Hair follicular keratinocyte (primary cell): ENCODE data around the gene APH1A. TPM values are rescaled to one million over a fixed set of nuclear protein-coding genes. Genes with fewer than 3 reads are reported as not detected.

Experiments
- total RNA-seq: library from RNA; depleted of rRNA; stranded (reverse); fragments of >200 nt; gene quantifications from 2 replicates; pipeline ENCODE4 v1.2.3, GENCODE V29; 2015

Gene APH1A
- 131 and 138 TPM in 2 replicates for total RNA-seq

DNA sequence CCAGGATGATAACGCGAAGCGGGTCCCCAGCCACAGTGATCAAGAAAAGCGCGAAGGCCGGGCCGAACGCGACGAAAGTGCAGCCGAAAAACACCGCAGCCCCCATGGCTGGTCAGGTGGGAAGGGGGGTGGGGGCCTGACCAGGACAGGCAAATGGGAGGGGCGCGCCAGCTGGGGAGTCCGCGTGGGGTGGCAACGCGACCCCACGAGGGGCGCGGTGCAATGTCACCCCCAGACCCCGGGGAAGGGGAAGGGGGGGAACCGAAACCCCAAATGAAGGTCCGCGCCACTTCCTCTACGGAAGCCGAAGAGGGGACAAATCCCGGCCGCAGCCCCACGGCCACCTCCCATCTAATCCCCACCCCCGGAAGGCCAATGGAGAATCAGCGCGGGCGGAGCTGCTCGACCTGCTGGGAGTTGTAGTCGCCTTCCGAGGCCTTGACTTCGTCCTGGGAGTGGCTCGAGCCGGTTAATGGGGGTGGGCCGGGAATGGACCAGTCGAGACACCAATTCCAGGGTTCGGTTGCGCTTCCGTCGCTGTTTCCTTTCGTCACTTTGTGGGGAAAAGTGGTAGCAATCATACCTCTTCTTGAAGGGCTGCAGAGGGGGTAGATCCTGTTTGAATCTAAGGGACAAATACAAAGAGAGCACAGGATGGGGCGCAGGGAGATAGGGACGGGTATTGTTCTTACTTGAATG is at the start of gene APH1A:
APH1A (minus strand) TSS at position 312 of the 699 bp plus-strand sequence; CDS start at position 106, 206 bp downstream.

DNA sequence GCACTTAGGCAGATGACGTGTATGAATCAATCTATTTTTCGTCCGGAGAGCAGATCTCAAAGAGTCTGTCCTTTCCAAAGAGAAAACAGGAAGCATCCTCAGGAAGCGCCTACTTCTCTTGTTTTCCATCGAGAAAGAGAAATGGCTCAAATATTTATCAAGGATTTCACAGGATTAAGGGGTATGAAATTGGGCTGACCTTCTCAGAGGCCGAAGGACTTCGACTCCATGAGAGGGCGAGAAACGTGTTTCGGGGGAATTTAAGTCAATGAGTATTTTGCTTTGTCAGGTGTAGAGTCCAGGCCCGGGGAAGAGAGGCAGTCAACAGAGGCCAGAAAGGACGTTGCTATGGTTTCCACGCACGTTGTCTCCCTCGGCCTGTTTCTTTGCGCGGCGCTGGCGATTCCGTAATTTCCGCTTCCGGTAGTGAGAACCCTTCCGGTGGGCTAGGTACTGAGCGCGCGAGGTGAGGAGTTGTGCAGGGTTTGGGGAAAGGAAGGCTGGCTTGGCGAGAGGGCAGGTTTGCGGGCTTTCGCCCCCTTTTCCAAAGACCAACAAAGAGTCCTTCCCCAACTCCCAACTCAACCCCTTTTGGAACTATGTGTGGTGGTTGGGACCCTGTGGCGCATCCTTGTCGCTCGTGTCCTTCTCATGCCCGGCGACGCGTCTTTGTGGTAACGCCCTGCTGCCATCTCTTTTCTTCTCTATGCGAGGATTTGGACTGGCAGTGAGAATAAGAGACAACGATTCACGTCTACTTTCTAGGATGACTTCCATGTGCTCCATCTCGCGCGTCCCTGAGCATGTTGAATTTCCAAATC is 24.8 kb upstream of the APH1A start, which contains the start of gene MRPS21:
MRPS21 (plus strand) TSS at position 429 of the 821 bp plus-strand sequence. CDS start 506 bp downstream, outside the sequence.

DNA sequence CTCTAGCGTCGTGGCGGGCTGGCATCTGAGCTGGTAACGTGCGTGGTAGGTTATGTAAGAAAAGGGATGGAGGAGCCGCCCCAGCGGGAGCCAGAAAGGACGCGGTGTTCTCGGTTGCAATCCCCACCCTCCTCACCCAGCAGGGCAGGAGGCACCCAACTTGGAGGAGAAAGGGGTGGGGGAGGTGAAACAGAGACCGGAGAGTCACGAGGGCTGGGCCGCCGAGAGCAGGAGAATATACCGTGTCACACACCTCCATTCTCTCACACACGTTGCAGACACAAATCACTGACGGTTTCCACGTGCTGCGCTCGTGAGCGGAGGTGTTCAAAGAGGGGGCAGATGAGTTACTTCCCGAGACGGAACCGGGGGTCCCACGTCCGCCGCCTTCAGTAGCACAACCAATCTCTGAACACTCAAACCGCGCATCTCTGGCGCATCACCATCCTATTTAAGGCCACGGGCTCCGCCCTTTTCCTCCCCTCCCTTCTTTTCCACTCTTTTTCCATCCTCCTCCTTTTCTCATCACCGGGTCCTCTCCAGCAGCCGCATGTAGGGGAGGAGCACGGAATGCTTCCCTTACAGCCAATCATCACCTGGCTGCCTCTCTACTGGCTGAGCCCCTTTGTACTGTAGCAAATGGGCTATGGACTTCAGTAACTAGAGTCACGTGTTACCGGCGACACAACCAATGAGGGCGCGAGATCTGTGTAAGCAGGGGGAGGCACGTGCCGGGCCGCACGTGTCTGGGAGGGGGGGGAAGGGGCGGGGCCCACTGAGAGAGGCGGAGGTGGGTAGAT is 13.1 kb upstream of the APH1A start, which contains the start of gene CIART:
CIART (plus strand) TSS at position 797 of the 800 bp plus-strand sequence. CDS start 714 bp downstream, outside the sequence.

DNA sequence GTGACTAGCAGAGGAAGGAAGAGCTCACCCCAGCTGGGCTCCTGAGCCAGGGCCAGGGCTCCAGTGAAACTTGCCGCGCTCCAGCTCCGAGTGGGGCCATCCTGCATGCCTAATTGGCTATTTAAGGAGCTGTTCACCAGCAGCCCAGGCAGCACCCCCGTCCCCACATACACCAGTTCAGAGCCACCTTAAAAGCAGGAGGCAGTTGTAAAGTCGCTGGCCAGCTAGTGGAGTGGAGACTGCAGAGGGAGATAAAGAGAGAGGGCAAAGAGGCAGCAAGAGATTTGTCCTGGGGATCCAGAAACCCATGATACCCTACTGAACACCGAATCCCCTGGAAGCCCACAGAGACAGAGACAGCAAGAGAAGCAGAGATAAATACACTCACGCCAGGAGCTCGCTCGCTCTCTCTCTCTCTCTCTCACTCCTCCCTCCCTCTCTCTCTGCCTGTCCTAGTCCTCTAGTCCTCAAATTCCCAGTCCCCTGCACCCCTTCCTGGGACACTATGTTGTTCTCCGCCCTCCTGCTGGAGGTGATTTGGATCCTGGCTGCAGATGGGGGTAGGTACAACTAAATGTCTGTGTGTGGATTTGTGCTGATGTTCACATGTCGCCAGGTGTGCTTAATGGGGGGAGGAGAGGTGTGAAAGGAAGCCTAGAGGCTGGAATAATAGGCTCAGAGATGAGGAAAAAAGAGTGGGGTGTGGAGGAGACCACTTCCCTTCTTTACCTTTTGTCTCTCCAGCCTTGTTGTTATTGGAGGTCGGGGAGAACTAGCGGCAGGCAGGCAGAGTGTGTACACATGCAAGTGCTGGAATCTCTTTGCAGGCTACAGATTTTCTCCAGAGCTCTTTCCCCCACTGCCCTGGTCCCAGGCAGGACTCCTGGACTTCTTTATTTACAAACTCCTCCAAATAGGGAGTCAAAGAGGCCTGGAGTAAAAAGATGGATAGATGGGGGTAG is 10.9 kb downstream of the APH1A start, which contains the start of gene CA14:
CA14 (plus strand) TSS at position 151 of the 962 bp plus-strand sequence; CDS start at position 506, 355 bp downstream.

DNA sequence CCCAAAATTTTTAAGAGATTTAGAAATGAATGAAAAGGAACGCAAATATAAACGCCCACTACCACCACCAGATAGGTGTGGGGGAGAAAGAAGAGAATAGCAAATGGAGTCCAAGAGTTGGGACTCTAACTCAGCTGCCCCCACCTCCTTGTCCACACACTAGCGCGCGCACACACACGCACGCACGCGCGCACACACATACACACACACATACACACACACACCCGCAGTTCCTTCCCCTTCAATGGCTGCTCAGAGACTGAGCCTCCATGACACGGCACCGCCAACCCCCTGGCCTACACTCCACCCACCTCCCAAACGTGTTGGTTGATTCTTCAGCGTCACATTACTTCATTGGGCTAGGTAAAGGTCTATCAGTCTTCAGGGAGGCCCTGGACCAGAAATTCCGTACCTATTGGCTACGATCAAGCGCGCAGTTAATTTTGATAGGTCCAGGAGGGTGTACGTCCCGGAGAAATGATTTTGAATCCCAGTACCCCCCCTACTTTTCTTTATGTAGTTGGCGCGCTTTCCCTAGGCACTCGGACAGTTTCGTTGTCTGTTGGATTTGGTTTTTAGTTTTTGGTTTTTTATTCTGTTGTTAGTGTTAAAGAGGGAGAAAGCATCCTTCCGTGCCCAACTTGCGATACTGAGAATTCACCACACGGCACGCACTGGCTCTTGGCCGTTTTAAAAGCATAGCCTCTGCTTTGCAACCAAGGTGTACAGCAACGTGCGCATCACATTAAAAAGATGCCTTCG is 32.8 kb downstream of the APH1A start, which contains the start of gene ANP32E:
ANP32E (minus strand) TSS at position 261 of the 762 bp plus-strand sequence. CDS start 326 bp downstream, outside the sequence.

Other genes starting within 250 kb of the APH1A start
- gene VPS45, start 201.2 kb downstream of the APH1A start, total RNA-seq, result 22.9 and 24.1 TPM in 2 replicates
- 5.6 and 5.8 TPM in 2 replicates for gene PLEKHO1, start 119.1 kb downstream of the APH1A start, total RNA-seq
- 12.3 and 20.8 TPM in 2 replicates for gene ANP32E, start 32.9 kb downstream of the APH1A start, total RNA-seq
- 0.08 and 0.39 TPM in 2 replicates for gene CA14, start 11.2 kb downstream of the APH1A start, total RNA-seq
- 0.08 and 1.2 TPM in 2 replicates for gene C1orf54, start 3.8 kb upstream of the APH1A start, total RNA-seq
- 2.2 and 4.4 TPM in 2 replicates for gene CIART, start 13.5 kb upstream of the APH1A start, total RNA-seq
- 50.7 and 53.0 TPM in 2 replicates for gene MRPS21, start 24.8 kb upstream of the APH1A start, total RNA-seq
- gene PRPF3, start 52.5 kb upstream of the APH1A start, total RNA-seq, result 18.3 and 30.6 TPM in 2 replicates
- 7.3 and 9.1 TPM in 2 replicates for gene RPRD2, start 95.1 kb upstream of the APH1A start, total RNA-seq
- 23.6 and 26.5 TPM in 2 replicates for gene TARS2, start 218.4 kb upstream of the APH1A start, total RNA-seq
- 9.1 and 27.9 TPM in 2 replicates for gene ECM1, start 239.1 kb upstream of the APH1A start, total RNA-seq
- gene FALEC, start 246.7 kb upstream of the APH1A start, total RNA-seq, result not detected in 2 replicates